HG03135 (cell line): Measurements from ENCODE around the gene VSTM4.

Experiments
- ATAC-seq: cut with Tn5 transposase; IDR thresholded peaks from one replicate; pipeline ENCODE4 v1.9.1; 2021; ENCODE audit warnings: mild to moderate bottlenecking, moderate library complexity; ENCODE audit not compliant: unreplicated experiment

VSTM4 gene

DNA sequence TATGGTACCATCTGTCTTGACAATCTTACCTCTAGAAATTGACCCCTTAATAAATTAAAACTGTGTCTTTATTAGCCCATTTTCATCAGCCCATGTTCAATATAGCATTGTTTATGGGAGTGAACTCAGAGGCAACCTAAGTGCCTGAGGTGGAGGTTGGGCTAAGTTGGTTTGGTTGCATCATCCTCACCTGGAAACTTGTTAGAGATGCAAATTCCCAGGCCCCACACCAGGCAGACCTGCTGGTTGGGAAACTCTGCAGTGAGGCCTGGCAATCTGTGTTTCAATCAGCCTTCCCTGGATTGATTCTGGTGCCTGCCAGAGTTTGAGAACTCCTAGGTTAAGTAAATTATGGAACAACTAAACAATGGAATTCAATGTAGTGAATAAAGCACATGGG is 27.9 kb upstream of the VSTM4 start:
- no peak for ATAC-seq

DNA sequence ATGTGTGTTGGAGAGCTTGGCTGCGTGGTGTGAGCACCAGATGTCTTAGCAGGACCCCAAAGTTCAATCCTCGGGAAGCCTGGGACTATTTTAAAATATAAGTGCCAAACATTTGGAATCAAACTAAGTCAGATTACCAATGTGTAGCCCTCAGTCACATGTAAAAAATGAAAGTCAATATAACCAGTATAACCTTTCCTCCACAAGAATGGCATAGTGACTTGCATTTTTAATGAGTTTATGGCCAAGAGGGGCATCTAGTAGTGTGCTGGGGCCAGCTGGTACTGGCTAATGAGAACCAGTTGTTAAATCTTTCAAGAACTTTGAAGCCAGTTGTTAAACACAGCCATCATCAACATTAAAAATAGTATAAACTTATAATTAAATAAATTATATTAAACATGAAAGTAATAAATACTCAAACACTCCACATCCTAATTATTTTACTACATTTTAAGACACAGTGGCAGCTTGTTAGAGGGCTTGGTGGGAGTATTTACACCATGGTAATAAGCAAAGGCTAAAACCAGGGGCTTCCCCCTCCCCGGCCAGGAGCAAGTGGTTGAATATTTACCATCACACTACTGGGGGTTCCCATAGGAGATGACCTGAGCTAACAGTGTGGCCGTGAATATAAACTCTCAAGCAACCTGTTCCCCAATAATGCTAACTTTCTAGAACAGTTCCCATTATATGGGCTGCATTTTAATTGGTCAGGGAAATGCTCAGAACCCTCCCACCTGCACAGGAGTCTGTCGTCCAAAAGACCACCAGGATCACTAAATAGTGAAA is 26.4 kb upstream of the VSTM4 start:
- ATAC-seq: no peak

DNA sequence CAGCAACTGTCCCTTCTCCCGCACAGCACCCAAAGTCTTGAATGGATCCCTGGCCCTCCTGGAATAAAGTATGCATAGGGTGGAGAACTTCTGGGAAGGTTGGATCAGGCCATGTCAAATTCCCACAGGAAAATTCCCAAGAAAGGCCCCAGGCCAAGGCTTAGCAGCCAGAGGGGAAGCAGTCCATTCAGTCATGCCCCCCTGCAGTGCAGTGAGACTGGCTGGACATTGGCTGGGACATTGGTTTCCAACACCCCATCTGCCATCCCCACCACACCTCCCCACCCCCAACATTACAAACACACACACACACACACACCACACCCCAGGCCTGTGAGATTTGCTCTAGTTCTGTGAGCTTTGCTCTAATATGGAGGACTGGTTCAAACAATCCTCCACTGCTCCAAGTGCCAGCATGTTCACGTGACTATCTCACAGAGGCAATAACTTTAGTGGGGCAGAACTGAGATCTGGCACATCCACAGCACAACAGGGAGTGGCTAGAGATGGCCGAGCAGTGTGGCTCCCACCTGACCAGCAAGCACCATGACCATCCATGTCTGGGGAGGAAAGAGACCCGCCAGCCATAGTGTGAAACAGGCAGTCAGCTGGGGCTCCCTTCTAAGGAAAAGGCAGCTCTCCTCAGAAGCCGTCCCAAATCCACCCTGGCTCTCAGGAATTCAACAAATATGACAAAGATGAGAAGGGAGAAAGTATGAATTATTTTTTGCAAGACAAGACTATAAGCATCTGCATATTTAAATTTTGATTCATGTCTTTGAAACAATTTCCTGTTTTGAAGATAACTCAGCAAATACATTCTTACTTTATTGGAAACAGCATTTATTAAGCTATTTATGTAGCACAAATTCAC is 25.2 kb upstream of the VSTM4 start:
- ATAC-seq: no peak

DNA sequence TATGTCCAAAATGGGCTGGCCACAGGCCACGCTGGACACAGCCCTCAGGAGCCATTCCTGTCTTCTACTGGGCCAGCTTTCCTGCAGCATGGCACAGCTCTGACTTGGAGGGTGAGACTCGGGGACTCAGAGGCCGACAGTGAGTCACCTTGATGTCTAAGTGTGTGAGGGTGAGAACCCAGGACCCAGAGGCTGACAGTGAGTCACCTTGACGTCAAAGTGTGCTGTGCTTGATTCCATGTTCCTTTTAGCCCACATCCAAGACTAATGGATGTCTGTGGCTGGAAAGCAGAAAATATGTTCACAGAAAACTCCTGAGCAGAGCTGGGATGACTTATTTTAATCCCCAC is 24.5 kb upstream of the VSTM4 start:
- ATAC-seq: no peak

DNA sequence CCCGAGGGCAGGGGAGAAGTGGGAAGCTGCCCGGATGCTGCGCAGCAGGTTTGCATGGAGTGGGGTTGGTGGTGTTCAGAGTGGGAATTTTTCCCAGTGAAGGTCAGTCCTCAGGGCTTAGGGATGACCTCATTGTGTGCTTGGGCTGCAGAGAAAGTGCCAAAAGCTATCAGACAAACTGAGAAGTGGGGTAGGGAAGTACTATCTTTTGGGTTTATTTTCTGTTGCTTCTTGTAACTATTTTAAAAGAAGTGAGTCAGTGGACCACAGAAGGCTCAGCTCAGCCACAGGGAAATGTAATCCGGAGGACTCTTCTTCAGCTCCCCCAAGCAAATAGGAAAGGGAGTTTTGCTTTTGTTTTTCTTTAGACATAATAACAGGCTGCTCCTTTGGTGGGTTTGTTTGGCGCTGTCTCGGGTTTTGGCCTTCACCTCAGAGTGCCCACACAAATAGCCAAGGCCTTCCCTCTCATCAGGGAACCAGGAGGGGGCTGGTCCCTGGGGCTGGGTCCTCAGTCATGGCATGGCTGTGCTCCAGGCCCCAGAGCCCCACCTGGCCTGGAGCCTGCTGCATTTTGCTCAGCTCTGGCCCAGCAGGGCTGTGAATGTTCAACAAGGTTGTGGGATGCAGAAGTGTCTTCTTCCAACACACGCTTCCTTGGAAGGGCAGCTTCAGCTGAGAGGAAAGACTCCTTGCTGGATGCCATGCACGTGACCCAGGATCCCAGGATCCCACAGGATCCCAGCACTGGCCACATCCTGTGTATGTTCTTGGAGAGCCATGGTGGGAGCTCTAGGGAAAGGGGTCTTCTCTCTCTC is 23.9 kb upstream of the VSTM4 start:
- no peak for ATAC-seq

DNA sequence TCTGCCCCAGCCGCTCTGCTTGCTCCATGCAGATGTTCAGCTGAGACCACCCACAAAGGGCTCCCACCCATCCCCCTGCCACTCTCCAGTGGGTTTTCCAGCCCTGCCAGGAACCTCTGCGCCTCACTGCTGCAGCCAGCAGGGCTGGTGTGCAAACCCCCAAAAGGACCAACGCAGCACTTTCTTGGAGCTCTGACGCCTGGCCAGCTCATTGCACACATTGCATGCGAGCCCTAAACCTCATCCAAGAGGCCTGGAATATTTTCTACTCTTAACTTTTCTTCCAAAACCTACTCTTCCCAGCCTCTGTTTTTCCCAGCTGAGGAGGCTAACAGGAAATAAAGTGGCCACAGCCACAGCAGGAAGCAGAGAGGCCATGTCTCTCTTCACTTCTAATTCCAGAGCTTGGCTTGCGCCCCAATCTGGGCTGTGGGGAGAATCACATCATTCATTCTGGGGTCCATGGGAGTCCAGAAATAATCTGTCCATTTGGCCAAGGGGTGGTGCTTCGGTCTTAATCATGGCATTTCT is 23.1 kb upstream of the VSTM4 start:
- ATAC-seq: no peak

DNA sequence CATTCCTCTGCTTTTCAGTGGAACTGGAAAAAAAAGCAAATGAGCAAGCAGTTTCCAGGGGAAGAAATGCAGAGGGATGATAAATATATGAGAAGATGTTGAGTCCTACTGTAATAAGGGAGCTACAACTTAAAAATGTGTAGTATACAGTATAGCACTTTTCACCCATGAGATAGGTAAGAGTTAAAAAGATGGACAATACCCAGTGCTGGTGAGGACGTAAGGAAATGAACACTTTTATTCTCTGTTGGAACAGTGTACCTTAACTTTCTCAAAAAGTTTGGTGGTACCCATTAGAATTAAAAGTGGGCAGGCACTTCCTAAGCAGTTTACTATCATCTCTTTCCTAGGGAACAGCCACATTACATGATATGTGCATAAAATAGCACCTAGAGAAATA is 21.2 kb upstream of the VSTM4 start:
- ATAC-seq: no peak

DNA sequence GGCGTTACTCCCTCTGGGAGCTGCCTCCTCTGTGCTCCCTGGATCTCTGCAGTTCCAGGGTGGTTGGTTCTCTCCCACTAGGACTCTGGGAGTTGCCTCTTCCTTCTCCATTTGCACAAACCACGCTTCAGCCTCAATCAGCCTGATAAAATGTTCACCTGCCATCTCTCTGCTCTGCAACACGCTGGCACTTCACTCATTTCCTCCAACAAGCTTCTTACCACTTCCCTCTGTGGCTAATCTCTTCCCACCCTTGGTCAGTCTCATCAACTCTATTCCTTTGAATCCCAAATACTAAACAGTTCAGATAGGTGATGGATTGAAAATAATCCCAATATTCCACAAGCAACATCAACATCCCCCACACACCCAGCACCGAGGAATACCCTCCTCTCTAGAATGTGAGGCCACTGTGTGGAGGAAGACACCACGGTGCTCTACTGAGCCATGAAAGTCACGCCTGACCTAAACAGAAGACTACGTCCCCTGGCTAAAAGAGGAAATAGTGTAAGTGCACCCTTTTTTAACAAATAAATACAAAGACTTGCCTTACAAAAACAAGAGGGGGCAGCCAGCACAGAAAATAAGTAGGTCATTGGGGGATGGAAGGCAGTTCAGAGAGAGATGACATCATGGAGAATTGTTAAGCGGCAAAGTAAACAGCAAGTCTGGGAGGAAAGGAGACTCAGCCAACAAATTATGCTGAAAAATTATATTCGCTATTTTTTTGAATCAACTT is 20.4 kb upstream of the VSTM4 start:
- no peak for ATAC-seq

DNA sequence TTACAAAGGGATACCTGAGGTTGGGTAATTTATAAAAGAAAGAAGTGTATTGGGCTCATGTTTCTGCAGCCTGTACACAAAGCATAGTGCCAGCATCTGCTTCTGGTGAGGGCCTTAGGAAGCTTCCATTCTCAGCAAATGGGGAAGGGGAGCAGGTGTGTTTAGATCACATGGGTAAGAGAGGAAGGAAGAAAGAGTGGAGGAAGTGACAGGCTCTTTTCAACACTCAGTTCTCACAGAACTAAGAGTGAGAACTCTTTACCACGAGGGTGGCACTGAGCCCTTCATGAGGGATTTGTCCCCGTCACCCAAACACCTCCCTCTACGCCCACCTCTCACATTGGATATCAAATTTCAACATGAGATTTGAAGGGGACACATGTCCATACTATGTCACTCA is 19.0 kb upstream of the VSTM4 start:
- ATAC-seq: no peak

DNA sequence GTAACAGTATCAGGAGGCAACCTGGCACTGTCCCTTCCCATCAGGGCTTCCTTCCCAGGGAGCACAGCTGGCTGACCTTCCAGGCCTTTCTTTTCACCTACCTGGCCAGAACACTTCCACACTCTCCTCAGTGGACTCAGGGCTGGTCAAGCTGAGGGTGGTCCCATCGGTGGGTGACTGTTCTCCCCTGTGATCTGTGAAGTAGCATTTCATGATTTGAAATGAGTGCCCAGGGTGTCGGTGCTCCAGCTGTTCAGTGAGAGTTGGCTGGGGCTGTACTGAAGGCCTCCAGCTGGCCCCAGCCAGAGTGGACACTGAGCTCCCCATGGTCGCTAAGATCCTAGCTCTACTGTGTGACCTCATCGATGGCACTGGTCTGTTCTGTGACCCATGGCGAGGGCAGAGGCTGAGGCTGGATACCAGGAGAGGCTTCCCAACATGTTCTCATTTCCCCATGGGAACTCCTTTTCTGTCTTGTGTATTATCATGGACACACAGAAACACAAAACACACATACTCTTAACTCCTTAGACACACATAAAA is 18.5 kb upstream of the VSTM4 start, which contains the start of gene FAM170B:
Gene FAM170B, minus strand, starts transcription at position 316 of the 543 bp plus-strand sequence. Its CDS starts 103 bp downstream, at position 213.
- no peak for ATAC-seq

DNA sequence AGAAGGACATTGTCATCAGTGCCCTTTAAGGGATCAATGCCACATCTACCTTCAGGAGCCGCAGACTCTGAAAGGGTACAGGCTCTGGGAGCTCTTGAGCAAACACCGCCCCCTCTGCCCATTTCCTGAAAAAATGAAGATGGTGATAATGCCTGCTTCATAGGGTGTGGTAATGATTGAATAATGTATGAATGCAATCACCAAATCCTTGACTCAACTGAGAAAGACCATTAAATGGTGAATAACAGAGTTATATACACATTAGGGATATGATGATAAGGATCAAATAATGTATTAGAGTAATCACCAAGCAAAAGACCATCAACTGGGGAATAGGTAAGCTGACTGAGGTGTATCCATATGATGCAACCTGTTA is 17.0 kb upstream of the VSTM4 start:
- ATAC-seq: no peak

DNA sequence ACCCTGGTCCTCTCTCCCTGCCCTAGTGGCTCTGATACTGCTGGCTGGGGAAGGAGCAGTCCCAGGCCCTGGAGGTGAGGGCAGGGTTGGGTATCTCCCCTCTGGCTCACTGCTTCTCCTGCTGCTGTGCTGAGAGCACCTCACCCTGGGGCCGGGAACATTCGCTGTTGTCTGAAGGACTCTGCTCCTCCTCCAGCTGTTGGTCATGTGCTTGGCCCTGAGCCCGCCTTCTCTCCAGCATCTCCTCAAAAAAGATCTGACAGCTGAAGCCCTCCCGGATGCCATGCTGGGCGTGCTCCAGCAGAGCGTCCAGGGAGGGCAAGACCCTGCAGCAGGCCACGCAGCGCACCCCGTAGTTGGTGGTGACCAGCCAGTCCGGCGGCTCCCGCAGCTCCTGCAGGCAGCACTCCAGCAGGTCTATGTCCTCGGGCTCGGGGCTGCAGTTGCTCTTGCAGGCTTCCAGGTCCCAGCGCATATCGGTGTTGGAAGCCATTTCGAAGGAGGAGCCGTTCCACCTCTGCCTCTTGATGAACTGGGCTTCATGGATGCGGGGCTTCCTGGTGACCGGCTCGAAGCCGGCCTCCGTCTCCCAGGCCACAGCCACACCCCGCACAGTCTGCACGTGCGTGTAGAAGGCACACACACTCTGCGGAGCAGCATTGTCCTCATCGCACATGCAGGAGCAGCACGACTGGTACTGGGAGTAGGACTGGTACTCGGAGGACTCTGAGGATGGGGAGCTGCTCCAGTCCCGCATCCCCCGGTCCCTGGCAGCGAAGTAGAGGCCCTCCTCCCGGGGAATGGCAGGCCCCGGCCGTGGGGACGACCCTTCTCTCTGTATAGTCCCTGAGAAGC is 16.4 kb upstream of the VSTM4 start:
- ATAC-seq: no peak

DNA sequence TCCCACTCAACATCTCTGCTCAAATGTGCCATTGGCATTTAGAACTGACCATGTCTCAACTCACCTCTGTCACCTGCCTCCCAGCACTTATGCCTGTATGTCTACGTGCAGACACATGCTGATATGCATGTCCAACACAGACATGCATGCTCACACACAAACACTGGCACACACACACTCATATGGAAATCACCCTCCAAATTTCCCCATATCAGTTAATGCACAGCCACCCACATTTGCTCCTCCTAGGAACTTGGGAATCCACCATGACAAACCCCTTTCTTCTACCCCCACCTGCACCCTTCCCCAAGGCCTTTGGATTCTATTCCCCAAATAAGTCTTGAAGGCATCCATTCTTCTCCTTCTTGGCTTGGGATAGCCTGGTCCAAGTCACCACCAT is 14.1 kb upstream of the VSTM4 start:
- ATAC-seq: no peak

DNA sequence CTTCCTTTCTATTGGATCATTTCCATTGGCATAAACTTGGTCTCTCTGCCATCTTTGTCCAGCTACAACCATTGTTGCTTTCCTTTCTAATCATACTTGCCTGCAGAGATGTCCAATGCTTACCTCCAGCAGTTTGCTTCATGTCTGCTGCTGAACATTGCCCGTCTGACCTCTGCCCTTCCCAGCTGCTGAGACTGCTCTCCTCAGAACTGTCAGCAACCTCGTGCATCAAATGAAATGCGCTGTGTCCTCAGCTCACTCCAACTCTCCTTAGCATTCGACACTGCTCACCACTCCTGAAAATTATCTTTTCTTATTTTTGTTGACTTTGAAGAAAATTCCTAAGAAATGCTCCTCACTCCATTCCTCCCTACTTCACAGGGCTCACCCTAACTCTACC is 13.5 kb upstream of the VSTM4 start:
- ATAC-seq: no peak

DNA sequence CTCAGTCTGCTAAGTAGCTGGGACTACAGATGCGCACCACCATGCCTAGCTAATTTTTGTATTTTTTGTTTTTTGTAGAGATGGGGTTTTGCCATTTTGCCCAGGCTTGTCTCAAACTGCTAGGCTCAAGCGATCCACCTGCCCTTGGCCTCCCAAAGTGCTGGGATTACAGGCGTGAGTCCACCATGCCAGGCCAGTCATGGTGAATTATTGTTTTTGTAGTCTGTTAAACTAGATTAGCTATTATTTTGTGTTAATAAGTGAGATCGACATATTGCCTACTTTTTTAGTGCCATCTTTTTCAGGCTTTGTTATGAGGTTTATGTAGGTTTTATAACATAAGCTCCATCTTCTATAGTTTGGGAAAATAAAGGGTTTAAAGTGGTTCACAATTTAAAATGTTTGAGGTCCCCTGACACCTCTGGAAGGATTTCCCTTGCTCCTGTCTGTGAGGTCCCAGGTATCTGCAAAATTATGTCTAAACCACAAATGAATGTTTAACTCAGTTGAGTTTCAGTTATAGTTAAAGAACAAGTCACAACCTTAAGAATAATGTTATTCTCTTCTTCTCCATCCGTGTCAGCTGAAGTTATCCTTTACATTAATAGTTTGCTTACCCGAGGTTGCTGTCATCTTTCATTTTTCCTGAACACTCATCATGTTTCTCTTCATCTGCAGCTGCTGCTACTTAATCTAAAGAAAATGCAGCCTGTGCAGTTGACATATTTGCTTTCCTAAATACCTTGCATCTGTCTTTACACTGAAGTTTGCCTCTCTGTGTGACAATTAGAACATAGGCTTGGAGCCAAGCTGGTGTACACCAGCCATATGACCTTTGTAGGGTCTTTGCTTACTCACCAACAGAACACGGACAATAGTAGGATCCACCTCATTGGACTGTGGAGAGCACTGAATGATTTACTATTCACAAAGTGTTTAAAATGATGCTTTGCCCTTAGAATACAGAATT is 8.9 kb upstream of the VSTM4 start:
- no peak for ATAC-seq

DNA sequence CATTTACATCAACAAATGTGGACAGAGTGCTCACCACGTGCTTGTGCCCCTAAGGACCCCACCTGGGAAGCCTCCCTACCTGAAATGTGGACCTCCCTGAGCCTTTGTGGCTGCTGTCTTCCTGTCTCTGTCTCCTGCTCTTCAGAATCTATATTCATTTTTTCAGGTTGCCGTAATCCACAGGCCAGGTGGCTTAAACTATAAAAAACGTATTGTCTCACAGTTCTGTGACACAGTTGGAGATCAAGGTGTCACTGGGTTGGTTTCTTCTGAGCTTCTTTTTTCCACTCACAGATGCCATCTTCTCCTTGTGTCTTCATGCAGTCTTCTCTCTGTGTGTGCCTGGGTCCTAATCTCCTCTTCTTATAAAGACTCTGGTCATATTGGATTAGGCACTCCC is 5.6 kb upstream of the VSTM4 start:
- ATAC-seq: no peak

DNA sequence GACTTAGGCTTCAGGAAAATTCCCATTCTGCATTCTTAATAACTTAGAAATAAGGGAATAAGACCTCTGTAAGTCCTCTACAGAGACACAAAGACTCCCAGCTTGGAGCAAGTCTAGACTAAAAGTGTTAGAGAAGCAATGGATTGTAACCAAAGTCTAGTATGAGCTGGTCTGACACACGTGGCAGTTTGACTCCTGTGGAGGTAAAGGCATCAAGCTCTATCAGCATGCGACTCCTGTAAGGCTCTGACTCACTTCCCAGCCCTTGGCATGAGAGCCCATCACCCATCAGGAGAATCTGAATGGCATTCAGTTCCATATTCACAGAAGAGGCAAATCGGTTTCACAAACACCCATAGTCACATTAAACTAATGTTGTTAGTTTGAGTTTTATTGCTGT is 4.4 kb upstream of the VSTM4 start:
- ATAC-seq: no peak

DNA sequence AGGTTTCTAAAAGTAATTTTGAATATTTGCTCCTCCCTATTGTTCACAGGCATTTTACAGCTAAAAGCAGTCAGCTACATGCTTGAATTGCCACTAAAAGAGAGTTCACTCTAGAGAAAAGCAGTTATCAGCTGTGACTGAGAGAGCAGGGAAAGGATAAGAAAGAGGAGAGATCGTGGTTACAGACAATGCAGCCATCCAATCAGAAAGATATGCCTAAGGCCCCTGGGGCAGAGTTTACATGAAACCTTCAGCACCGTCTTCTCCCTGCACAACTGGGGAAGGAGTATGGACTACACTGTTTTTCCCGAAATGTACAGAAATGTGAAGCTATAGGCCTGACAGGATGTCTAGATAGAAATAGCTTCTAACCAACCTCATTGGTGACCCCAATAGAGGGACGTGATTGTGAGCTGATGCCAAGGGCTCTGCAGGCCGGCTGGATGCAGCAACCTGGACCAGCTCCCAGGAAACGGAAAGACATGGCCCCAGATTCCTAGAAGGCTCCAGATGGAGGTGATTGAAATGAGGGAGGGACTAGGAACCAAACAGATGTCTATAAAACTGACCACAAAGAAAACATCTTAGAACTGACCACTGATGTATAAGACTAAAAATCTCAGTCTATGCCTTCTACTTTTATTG is 3.2 kb upstream of the VSTM4 start:
- no peak for ATAC-seq
